GM12892 (cell line): ENCODE data around the gene NUP37.

Experiments used
- POLR2A ChIP-seq: IDR thresholded peaks from 2 replicates; pipeline ENCODE4 v1.6.1; 2011; ENCODE audit warnings: low read depth, low read length, control low read depth
- POLR2AphosphoS5 ChIP-seq: IDR thresholded peaks from 2 replicates; pipeline ENCODE4 v1.6.1; 2011; ENCODE audit warnings: low read depth, low read length, control low read depth

DNA sequence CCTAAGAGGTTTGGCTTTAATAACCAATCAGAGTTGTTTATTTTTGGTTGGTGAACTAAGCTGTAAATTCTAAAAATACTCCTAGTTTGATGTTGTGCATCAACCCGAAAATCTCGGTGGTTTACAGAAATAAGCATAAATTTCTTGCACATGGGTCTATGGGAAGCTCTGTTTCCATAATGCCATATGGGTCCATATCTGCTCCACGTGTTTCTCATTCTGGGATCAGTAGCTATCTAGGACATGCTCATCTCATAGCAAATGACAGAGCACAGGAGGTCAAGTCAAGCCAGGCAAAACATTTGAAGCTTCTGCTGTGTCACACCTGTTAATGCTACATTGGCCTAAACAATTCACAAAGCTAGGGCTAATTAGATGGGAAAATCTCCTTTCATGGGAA, 23.1 kb downstream of the NUP37 start:
- TF ChIP-seq POLR2A (no peak), POLR2AphosphoS5 (no peak)
